Esophagus (tissue), 2 donors: ENCODE data around the gene SH3GLB1. TPM values are rescaled to one million over a fixed set of nuclear protein-coding genes. Genes with fewer than 3 reads are reported as not detected.
A peak's percentile ranks its signal among the peaks of the same experiment; 100 is the strongest.

ENCODE experiments used
- H3K27ac ChIP-seq, 2 donors: one replicate each; pipeline ENCODE4 v1.5.1; 2013; ENCODE audit warnings: low read depth in 2 of 2, mild to moderate bottlenecking in 2 of 2, inconsistent platforms in 1 of 2, low read length in 1 of 2, moderate library complexity in 1 of 2
- H3K27me3 ChIP-seq, 2 donors: one replicate each; pipeline ENCODE4 v1.6.1; 2013; ENCODE audit warnings: low read length in 2 of 2, control low read depth in 1 of 2, mild to moderate bottlenecking in 1 of 2; ENCODE audit not compliant: insufficient read depth in 2 of 2, control insufficient read depth in 1 of 2
- H3K36me3 ChIP-seq, 2 donors: one replicate each; pipeline ENCODE4 v1.6.1; 2013; ENCODE audit warnings: low read length in 1 of 2; ENCODE audit not compliant: control insufficient read depth in 2 of 2, insufficient read depth in 2 of 2
- H3K4me1 ChIP-seq, 2 donors: one replicate each; pipeline ENCODE4 v1.6.1; 2013; ENCODE audit warnings: low read length in 1 of 2; ENCODE audit not compliant: control insufficient read depth in 2 of 2, insufficient read depth in 2 of 2
- H3K4me3 ChIP-seq, 2 donors: one replicate each; pipeline ENCODE4 v1.5.1; 2013; ENCODE audit warnings: low read length in 2 of 2, mild to moderate bottlenecking in 2 of 2, low read depth in 1 of 2, moderate library complexity in 1 of 2
- H3K9me3 ChIP-seq, 2 donors: one replicate each; pipeline ENCODE4 v1.6.1; 2013; ENCODE audit warnings: mild to moderate bottlenecking in 2 of 2, low read depth in 1 of 2, low read length in 1 of 2, moderate library complexity in 1 of 2; ENCODE audit not compliant: control insufficient read depth in 2 of 2, insufficient read depth in 1 of 2
- WGBS, 2 donors: extraction: QIAGEN DNeasy Blood & Tissue Kit; methylation state at CpG; one replicate each; pipeline ENCODE4 v1.1.7; 2013; 5-methylcytosine and 5-hydroxymethylcytosine counted together
- polyA plus RNA-seq, 2 donors: library from polyadenylated mRNA; stranded (reverse); fragments of 200-250 nt; gene quantifications; one replicate each; pipeline ENCODE4 v1.2.3, GENCODE V29; 2013
- donor health status: healthy with polysubstance abuse.
- donor health status: Bipolar disorder and iron deficiency.

The SH3GLB1 gene
- polyA plus RNA-seq, 2 donors: 39.2 to 49.4 TPM

DNA sequence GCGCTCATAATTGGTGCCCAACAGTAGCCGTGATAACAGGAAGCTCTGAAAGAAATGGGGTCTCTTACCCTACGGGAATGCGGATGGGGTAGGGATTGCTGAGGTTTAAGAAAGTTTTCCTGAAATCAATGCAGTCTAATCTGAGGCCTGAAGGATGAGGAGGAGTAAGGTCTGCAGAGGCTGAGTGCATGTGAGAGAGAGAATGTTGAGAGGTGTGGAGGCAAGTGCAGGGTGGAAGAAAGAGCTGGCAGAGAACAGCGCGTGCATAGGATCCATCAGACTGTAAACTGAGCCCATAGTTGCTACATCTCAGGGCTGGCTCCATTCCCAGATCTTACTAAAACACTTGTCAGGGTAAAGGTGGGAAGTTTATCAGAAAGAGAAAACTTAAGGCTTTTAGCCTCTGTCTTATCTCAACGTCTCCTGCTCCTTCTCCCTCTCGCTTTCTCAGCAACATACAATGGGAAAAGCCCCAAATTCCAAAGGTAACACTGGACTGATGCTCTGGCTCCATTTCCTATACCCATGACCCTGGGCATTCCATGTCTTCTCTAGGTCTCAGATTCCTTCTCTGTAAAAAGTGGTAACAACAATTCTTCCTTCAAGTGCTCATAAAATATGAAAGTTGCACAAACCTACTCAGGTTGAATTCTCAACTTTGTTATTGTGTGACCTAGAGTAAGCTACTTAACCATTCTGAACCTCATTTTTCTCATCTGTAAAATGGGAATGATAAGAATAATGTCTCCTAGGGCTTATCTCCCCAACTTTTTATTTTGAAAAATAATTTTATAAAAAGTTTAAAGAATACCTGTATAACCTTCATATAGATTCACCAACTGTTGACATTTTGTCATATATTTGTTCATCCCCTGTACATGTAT, 75.2 kb downstream of the SH3GLB1 start:
- 69 to 81% methylated on average over 8 of the region's 8 CpGs for WGBS, 2 donors
- no peaks in the 10 kb centered on the region for H3K9me3 ChIP-seq
- H3K36me3 ChIP-seq: no peaks in the 10 kb centered on the region
- no peak overlapping the region for H3K27ac ChIP-seq
- no peak overlapping the region for H3K4me3 ChIP-seq
- H3K4me1 ChIP-seq: no peaks in the 10 kb centered on the region
- no peaks in the 10 kb centered on the region for H3K27me3 ChIP-seq

GRCh38 chr1:86782482-86782881, 78.1 kb downstream of the SH3GLB1 start:
- Histone ChIP-seq H3K27ac (no peak overlapping the region), H3K4me3 (no peak overlapping the region), H3K4me1 (no peaks in the 10 kb centered on the region), H3K36me3 (no peaks in the 10 kb centered on the region), H3K27me3 (no peaks in the 10 kb centered on the region), H3K9me3 (no peaks in the 10 kb centered on the region)

DNA sequence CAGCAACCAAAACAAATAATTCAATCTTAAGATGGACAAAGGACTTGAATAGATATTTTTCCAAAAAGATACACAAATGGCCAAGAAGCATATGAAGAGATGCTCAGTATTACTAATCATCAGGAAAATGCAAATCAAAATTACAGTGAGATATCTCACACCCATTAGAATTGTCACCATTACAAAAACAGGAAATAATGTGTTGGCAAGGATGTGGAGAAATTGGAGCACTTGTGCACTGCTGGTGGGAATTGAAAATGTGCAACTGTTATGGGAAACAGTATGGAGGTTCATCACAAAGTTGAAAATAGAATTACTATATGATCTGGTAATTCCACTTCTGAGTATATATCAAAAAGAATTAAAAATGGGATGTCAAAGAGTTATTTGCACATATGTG, 83.2 kb downstream of the SH3GLB1 start:
- Histone ChIP-seq H3K27ac (no peak overlapping the region), H3K36me3 (no peaks in the 10 kb centered on the region), H3K4me1 (no peaks in the 10 kb centered on the region), H3K27me3 (no peaks in the 10 kb centered on the region), H3K9me3 (no peaks in the 10 kb centered on the region), H3K4me3 (no peak overlapping the region)

DNA sequence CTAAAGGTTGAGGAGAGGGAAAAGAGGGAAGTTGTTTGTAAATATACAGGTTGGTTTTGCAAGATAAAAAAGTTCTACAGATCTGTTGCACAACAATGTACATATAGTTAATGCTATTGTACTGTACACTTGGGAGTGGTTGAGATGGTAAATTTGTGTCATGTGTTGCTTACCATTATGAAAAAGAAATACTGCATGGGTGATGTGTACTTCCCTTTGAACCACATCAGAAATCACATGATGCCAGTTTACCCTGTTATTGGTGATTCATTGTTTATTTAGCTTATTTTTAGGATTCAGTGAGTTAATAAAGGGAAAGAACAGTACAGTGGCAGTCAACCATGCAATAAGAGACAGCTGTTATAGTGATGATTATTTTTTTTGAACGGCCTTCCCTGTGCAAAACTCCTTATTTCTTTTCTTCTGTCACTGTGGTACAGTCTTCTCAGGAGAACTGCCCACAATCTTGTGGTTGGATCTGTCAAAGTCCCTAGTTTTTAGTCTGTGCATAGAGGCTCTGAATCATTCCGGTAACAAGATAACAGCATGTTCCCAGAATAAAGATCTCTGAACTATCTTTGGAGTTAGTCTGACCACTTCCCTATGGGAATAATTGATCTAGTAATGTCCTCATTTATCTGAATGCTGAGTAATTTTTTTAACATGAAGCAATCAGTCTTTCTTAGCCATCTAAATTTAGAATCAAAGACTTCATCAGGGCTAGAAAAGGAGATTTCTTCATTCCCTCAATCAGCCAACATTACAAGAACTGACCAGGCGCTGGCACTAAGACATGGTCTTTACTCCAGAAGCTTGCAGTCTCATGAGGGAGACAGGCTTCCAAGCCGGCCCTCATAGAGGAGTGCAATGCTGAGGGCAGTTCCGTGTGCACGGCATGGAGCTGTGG, 84.2 kb downstream of the SH3GLB1 start:
- H3K27me3 ChIP-seq: no peaks in the 10 kb centered on the region
- peak overlapping the region in 1 of 2 donors; percentile 20 for H3K27ac ChIP-seq
- H3K4me3 ChIP-seq: no peak overlapping the region
- 55 to 68% methylated on average over 6 of the region's 6 CpGs for WGBS, 2 donors
- H3K4me1 ChIP-seq: no peaks in the 10 kb centered on the region
- no peaks in the 10 kb centered on the region for H3K9me3 ChIP-seq
- H3K36me3 ChIP-seq: no peaks in the 10 kb centered on the region

DNA sequence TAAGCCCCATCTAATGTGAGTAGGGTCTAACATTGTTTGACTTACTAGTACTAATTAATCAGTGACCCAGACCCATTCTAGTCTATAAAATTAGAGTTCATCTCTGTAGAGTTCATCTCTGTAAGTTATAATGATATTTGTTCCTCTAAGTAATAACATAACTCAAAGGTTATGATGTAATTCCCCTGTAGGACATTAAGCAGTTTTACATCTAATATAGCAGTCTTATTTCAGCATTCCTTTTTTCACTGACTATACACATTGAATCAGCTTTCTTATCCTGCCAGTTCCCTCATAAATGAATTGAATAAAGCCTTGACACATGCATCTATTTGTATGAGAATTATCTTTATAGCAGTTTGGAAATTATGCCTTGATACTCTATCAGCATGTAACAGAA, 90.9 kb downstream of the SH3GLB1 start:
- H3K9me3 ChIP-seq: no peaks in the 10 kb centered on the region
- H3K27me3 ChIP-seq: no peaks in the 10 kb centered on the region

More for the DNA sequence above, 90.9 kb downstream of the SH3GLB1 start:
- H3K4me1 ChIP-seq: no peaks in the 10 kb centered on the region
- no peak overlapping the region for H3K27ac ChIP-seq
- no peak overlapping the region for H3K4me3 ChIP-seq
- no peaks in the 10 kb centered on the region for H3K36me3 ChIP-seq

Other genes with a start within 250 kb of the SH3GLB1 start
- gene CLCA1, start 235.6 kb upstream of the SH3GLB1 start, polyA plus RNA-seq: under 1 TPM in 1 of 2 donors, not detected in 1; 0.10 TPM
- 100 to 1,000 TPM; 306 to 356 TPM for gene CLCA4, start 157.5 kb upstream of the SH3GLB1 start, polyA plus RNA-seq
- 10 to 100 TPM; 44.4 to 64.9 TPM for gene SELENOF, start 209.6 kb downstream of the SH3GLB1 start, polyA plus RNA-seq
- 1 to 10 TPM; 2.7 to 3.8 TPM for gene HS2ST1, start 210.1 kb downstream of the SH3GLB1 start, polyA plus RNA-seq